HEK293T (cell line): ENCODE results near the gene NOL7.

Experiments used
- CTCF ChIA-PET: fragments of 350-600 bp; formaldehyde crosslinking; extraction: SDS; loops from one replicate; lab custom pipeline; 2021; ENCODE audit warnings: antibody characterized with exemption, inconsistent platforms; lab: Yijun Ruan, JAX
- POLR2A ChIA-PET: fragments of 350-600 bp; formaldehyde crosslinking; extraction: SDS; loops from one replicate; lab custom pipeline; 2020; ENCODE audit warnings: antibody characterized with exemption, inconsistent platforms; lab: Yijun Ruan, JAX
- DNase-seq: peaks from one replicate; pipeline ENCODE4 v3.0.0; 2012; ENCODE audit warnings: mixed read lengths; ENCODE audit errors: extremely low spot score
- ARNT ChIP-seq: fragments of 450-650 bp; IDR thresholded peaks from 2 replicates; pipeline ENCODE4 v1.6.1; 2017; ENCODE audit warnings: mild to moderate bottlenecking
- BHLHE40 ChIP-seq: fragments of 450-650 bp; IDR thresholded peaks from 2 replicates; pipeline ENCODE4 v1.6.1; 2016; ENCODE audit warnings: mild to moderate bottlenecking, moderate library complexity, borderline replicate concordance
- CTBP1 ChIP-seq: fragments of 450-650 bp; IDR thresholded peaks from 2 replicates; pipeline ENCODE4 v1.6.1; 2016; ENCODE audit warnings: borderline replicate concordance
- ELF4 ChIP-seq: fragments of 450-650 bp; IDR thresholded peaks from 2 replicates; pipeline ENCODE4 v1.6.1; 2017; ENCODE audit warnings: antibody characterized with exemption
- FOXA1 ChIP-seq: fragments of 450-650 bp; IDR thresholded peaks from 2 replicates; pipeline ENCODE4 v1.6.1; 2016; ENCODE audit warnings: mild to moderate bottlenecking
- FOXK2 ChIP-seq: fragments of 450-650 bp; IDR thresholded peaks from 2 replicates; pipeline ENCODE4 v1.6.1; 2016; ENCODE audit warnings: mild to moderate bottlenecking
- FOXM1 ChIP-seq: fragments of 450-650 bp; IDR thresholded peaks from 2 replicates; pipeline ENCODE4 v1.6.1; 2017; ENCODE audit warnings: mild to moderate bottlenecking, borderline replicate concordance
- HDGF ChIP-seq: fragments of 450-650 bp; IDR thresholded peaks from 2 replicates; pipeline ENCODE4 v1.6.1; 2017; ENCODE audit warnings: antibody characterized with exemption, borderline replicate concordance
- L3MBTL2 ChIP-seq: fragments of 450-650 bp; conservative IDR thresholded peaks from 2 replicates; pipeline ENCODE4 v1.6.1; 2016; ENCODE audit warnings: mild to moderate bottlenecking
- LEF1 ChIP-seq: fragments of 450-650 bp; IDR thresholded peaks from 2 replicates; pipeline ENCODE4 v1.6.1; 2017; ENCODE audit warnings: mild to moderate bottlenecking, borderline replicate concordance
- NFRKB ChIP-seq: fragments of 450-650 bp; IDR thresholded peaks from 2 replicates; pipeline ENCODE4 v1.6.1; 2016; ENCODE audit warnings: mild to moderate bottlenecking, moderate library complexity
- SP1 ChIP-seq: fragments of 450-650 bp; IDR thresholded peaks from 2 replicates; pipeline ENCODE4 v1.6.1; 2017
- SUZ12 ChIP-seq: fragments of 450-650 bp; IDR thresholded peaks from 2 replicates; pipeline ENCODE4 v1.6.1; 2016; ENCODE audit warnings: mild to moderate bottlenecking
- TARDBP ChIP-seq: fragments of 450-650 bp; IDR thresholded peaks from 2 replicates; pipeline ENCODE4 v1.6.1; 2016
- ZNF384 ChIP-seq: fragments of 450-650 bp; IDR thresholded peaks from 2 replicates; pipeline ENCODE4 v1.6.1; 2016
- TF ChIP-seq, protein P1 (sequence below): fragments of 450-650 bp; IDR thresholded peaks from 2 replicates; pipeline ENCODE4 v1.6.1; 2016

The NOL7 gene

GRCh38 chr6:13633343-13633742 lies 18.2 kb downstream of the NOL7 start:
- ChIA-PET POLR2A (interaction anchor here (0.7 to 1.1 kb wide), 2 partner anchors 9 to 1735 kb away, joined by 3 to 4 read pairs; no protein-coding TSS in a partner anchor), CTCF (no interaction called here)
- no peak for DNase-seq
- no peak for TF ChIP-seq TARDBP
- TF ChIP-seq ARNT: no peak
- TF ChIP-seq ZNF384: no peak
- no peak for TF ChIP-seq L3MBTL2
- TF ChIP-seq FOXM1: no peak
- no peak for TF ChIP-seq FOXK2
- no peak for TF ChIP-seq BHLHE40
- TF ChIP-seq HDGF: no peak
- TF ChIP-seq ELF4: no peak
- no peak for TF ChIP-seq FOXA1

DNA sequence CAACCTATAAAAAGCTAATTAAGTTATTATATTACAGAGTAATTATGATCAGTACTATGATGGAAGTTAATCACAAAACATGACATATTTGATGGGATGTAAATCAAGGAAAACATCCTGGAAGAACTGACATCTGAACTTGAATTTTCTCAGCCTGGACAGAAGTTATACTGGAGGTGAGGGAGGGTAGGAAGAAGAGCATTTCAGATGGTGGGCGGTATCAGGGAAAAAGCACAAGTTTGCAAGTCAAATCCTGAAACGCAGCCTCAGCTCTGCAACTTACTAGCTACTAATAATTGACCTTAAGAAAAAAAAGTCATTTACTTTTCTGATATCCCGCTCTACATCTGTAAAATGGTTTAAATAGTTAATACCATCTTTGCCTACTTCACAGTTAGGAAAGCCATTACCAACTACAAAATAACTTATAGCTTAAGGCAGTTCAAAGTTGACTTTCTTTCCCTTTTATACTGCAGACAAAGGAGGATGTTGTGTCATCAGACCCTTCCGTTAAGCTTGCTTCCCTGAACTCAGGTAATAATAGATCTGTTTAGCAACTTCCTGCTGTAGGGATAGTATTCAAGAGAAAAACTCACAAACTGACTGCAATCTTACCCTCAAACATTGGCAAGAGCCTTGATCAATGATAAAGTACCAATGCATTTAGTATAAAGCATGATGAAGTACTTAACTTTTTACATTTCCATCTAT lies 21.0 kb downstream of the NOL7 start:
- no peak for TF ChIP-seq BHLHE40
- no peak for TF ChIP-seq FOXA1
- TF ChIP-seq FOXK2: no peak
- TF ChIP-seq SP1: no peak
- TF ChIP-seq, protein P1, sequence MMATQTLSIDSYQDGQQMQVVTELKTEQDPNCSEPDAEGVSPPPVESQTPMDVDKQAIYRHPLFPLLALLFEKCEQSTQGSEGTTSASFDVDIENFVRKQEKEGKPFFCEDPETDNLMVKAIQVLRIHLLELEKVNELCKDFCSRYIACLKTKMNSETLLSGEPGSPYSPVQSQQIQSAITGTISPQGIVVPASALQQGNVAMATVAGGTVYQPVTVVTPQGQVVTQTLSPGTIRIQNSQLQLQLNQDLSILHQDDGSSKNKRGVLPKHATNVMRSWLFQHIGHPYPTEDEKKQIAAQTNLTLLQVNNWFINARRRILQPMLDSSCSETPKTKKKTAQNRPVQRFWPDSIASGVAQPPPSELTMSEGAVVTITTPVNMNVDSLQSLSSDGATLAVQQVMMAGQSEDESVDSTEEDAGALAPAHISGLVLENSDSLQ: no peak
- no peak for TF ChIP-seq TARDBP
- TF ChIP-seq ELF4: no peak
- TF ChIP-seq L3MBTL2: no peak
- TF ChIP-seq HDGF: no peak
- TF ChIP-seq FOXM1: no peak
- TF ChIP-seq LEF1: no peak
- TF ChIP-seq SUZ12: no peak
- no peak for TF ChIP-seq NFRKB
- no peak for TF ChIP-seq ZNF384
- TF ChIP-seq CTBP1: no peak
- ChIA-PET CTCF (interaction anchor here (0.8 kb wide), 1 partner anchor 21 kb away, joined by 3 read pairs; the partner anchor contains the start of gene NOL7), POLR2A (no interaction called here)
- no peak for DNase-seq

- CTCF ChIA-PET: no interaction called here
- DNase-seq: no peak
- POLR2A ChIA-PET: interaction anchor here (1.1 kb wide), 1 partner anchor 23 kb away, joined by 3 read pairs; the partner anchor contains the start of gene NOL7
- TF ChIP-seq, protein P1: no peak
- TF ChIP-seq NFRKB: no peak
- no peak for TF ChIP-seq ZNF384
- TF ChIP-seq SUZ12: no peak
- no peak for TF ChIP-seq FOXA1
- no peak for TF ChIP-seq FOXK2
- no peak for TF ChIP-seq L3MBTL2
- TF ChIP-seq CTBP1: no peak
- no peak for TF ChIP-seq ARNT
- TF ChIP-seq FOXM1: no peak
- no peak for TF ChIP-seq TARDBP
- TF ChIP-seq BHLHE40: no peak
- no peak for TF ChIP-seq ELF4
These were observed 22.9 kb downstream of the NOL7 start for GRCh38 chr6:13638014-13638413.

- TF ChIP-seq SUZ12: no peak
- no peak for TF ChIP-seq FOXK2
- no peak for TF ChIP-seq NFRKB
- TF ChIP-seq CTBP1: no peak
- no peak for TF ChIP-seq ARNT
- TF ChIP-seq ZNF384: no peak
- no peak for DNase-seq
- POLR2A ChIA-PET: no interaction called here
- CTCF ChIA-PET: interaction anchor here (0.9 kb wide), 1 partner anchor 14 kb away, joined by 3 read pairs; no protein-coding TSS in a partner anchor
These were observed 23.5 kb downstream of the NOL7 start for GRCh38 chr6:13638626-13639025.

DNA sequence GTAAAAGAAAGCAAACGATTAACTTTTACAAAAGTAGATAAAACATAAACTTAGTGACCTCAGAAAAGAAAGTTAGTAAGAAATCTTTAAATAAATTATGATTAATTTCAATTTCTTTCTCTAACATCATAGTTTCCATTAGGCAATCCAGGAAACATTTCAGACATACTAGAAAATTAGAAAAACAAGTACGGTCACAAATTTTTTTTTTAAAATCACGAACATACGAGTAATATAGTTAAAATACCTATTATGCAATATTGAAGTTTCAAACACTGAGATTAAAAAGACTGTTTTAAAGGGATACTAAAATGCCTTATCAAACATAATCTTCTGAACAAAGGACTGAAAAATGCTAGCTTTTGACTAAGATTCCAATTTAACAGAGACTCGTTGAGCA lies 26.2 kb downstream of the NOL7 start:
- TF ChIP-seq ARNT (no peak), L3MBTL2 (no peak), FOXK2 (no peak), ZNF384 (no peak), CTBP1 (no peak), BHLHE40 (no peak), SUZ12 (no peak), FOXM1 (no peak), FOXA1 (no peak), ELF4 (no peak), LEF1 (no peak)
- CTCF ChIA-PET: no interaction called here
- no peak for DNase-seq
- POLR2A ChIA-PET: interaction anchor here (1.5 kb wide), 1 partner anchor 26 kb away, joined by 3 read pairs; the partner anchor contains the start of gene NOL7

GRCh38 chr6:13643125-13643524 lies 28.0 kb downstream of the NOL7 start:
- no peak for DNase-seq
- POLR2A ChIA-PET: no interaction called here
- TF ChIP-seq ARNT (no peak), TARDBP (no peak), BHLHE40 (no peak)
- CTCF ChIA-PET: no interaction called here

- ChIA-PET POLR2A (no interaction called here), CTCF (no interaction called here)
- DNase-seq: no peak
- no peak for TF ChIP-seq FOXK2
- no peak for TF ChIP-seq ZNF384
- TF ChIP-seq CTBP1: no peak
- TF ChIP-seq LEF1: no peak
- TF ChIP-seq L3MBTL2: no peak
- no peak for TF ChIP-seq BHLHE40
- no peak for TF ChIP-seq SUZ12
- no peak for TF ChIP-seq FOXM1
- no peak for TF ChIP-seq SP1
- TF ChIP-seq, protein P1: no peak
- no peak for TF ChIP-seq NFRKB
These were observed 33.7 kb downstream of the NOL7 start for GRCh38 chr6:13648850-13649249.
